ENCODE results near the gene MAML1.
A peak's percentile ranks its signal among the peaks of the same experiment; 100 is the strongest.

- TF ChIP-seq, protein P1, sequence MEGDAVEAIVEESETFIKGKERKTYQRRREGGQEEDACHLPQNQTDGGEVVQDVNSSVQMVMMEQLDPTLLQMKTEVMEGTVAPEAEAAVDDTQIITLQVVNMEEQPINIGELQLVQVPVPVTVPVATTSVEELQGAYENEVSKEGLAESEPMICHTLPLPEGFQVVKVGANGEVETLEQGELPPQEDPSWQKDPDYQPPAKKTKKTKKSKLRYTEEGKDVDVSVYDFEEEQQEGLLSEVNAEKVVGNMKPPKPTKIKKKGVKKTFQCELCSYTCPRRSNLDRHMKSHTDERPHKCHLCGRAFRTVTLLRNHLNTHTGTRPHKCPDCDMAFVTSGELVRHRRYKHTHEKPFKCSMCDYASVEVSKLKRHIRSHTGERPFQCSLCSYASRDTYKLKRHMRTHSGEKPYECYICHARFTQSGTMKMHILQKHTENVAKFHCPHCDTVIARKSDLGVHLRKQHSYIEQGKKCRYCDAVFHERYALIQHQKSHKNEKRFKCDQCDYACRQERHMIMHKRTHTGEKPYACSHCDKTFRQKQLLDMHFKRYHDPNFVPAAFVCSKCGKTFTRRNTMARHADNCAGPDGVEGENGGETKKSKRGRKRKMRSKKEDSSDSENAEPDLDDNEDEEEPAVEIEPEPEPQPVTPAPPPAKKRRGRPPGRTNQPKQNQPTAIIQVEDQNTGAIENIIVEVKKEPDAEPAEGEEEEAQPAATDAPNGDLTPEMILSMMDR (IDR thresholded peaks at IDR 0.05) = no peak
- peak in 1 of 3 donors; percentile 21 for TF ChIP-seq POLR2AphosphoS5 (IDR thresholded peaks at IDR 0.05)
Observed at GRCh38 chr5:179819296-179820126, 86.9 kb downstream of the MAML1 start.
